Gastrocnemius medialis (tissue), 4 donors: ENCODE results near the gene UGT1A3.

Experiments
- CTCF ChIP-seq, 5 experiments: fragments of 450-650 bp in 3 of 5; fragments of 200-600 bp in 2 of 5; sonication (generic) in 2 of 5; IDR thresholded peaks in 4 of 5; conservative IDR thresholded peaks in 1 of 5; 1 replicate in 4 of 5; 2 replicates in 1 of 5; pipeline ENCODE4 v1.5.1; 2016 to 2019; ENCODE audit warnings: antibody characterized with exemption in 5 of 5, mild to moderate bottlenecking in 3 of 5, moderate library complexity in 3 of 5
- POLR2A ChIP-seq, 2 donors: fragments of 450-650 bp; IDR thresholded peaks; one replicate each; pipeline ENCODE4 v1.6.1; 2017; ENCODE audit warnings: antibody characterized with exemption in 2 of 2, mild to moderate bottlenecking in 2 of 2, moderate library complexity in 2 of 2

- TF ChIP-seq CTCF (IDR thresholded peaks at IDR 0.05 in 4 of 5, conservative IDR thresholded peaks at IDR 0.05 in 1 of 5) (no peak), POLR2A (IDR thresholded peaks at IDR 0.05) (no peak)
Observed at GRCh38 chr2:233816771-233817170, 87.9 kb downstream of the UGT1A3 start.
